Endothelial cell of umbilical vein (primary cell): Measurements from ENCODE around the gene MAP4K2. TPM values are rescaled to one million over a fixed set of nuclear protein-coding genes. Genes with fewer than 3 reads are reported as not detected.

Experiments used
- BruUV-seq: library from RNA; stranded (reverse); fragments of 400-500 nt; replicated peaks from 2 replicates; lab custom pipeline; 2021; lab: Mats Ljungman, UMichigan
- CTCF ChIA-PET: fragments of 300-600, 350-600 bp; sonication (Branson Sonifier 250); formaldehyde crosslinking; loops from one replicate; lab custom pipeline; 2021; ENCODE audit warnings: antibody characterized with exemption, inconsistent platforms; lab: Charles Lee
- POLR2A ChIA-PET: fragments of 300-600, 350-600 bp; sonication (Branson Sonifier 250); formaldehyde crosslinking; loops from one replicate; lab custom pipeline; 2021; ENCODE audit warnings: antibody characterized with exemption, inconsistent platforms; lab: Charles Lee
- DNase-seq: peaks from one replicate; pipeline ENCODE4 v3.0.0-alpha.2; 2011; ENCODE audit warnings: low read depth, low spot score
- FAIRE-seq: peaks from 2 replicates; lab custom pipeline; 2011; peaks lifted over from hg19 to GRCh38; lab: Jason Lieb, UNC
- H2AFZ ChIP-seq: 2 replicates; pipeline ENCODE4 v1.6.0; 2012; ENCODE audit warnings: low read depth, low read length, control low read depth, inconsistent platforms
- H3K27ac ChIP-seq: 2 replicates; pipeline ENCODE4 v1.5.1; 2011; ENCODE audit warnings: low read depth, mild to moderate bottlenecking, control low read depth, low read length, moderate library complexity; ENCODE audit not compliant: insufficient read depth
- H3K27me3 ChIP-seq, 2 experiments: 2 replicates each; pipeline versions ENCODE4 v1.6.0 to v1.6.1; 2011; ENCODE audit warnings: low read length in 2 of 2, mixed read lengths in 1 of 2; ENCODE audit not compliant: control insufficient read depth in 2 of 2, insufficient read depth in 2 of 2
- H3K36me3 ChIP-seq, 2 experiments: 2 replicates in 1 of 2; 3 replicates in 1 of 2; pipeline ENCODE4 v1.5.1; 2011; ENCODE audit warnings: low read length in 2 of 2, mild to moderate bottlenecking in 1 of 2, moderate library complexity in 1 of 2; ENCODE audit not compliant: control insufficient read depth in 2 of 2, insufficient read depth in 2 of 2; ENCODE audit errors: extremely low read depth in 1 of 2
- H3K4me1 ChIP-seq: 3 replicates; pipeline ENCODE4 v1.5.1; 2011; ENCODE audit warnings: mild to moderate bottlenecking, low read length; ENCODE audit not compliant: control insufficient read depth, insufficient read depth; ENCODE audit errors: extremely low read depth
- H3K4me2 ChIP-seq: 2 replicates; pipeline ENCODE4 v1.6.1; 2011; ENCODE audit warnings: low read length, control low read depth, mixed read lengths; ENCODE audit not compliant: insufficient read depth
- H3K4me3 ChIP-seq, 3 experiments: fragments of 200-600 bp in 1 of 3; sonication (generic), shearing (Covaris generic) in 1 of 3; replicated peaks in 1 of 3; 2 replicates each; pipeline ENCODE4 v1.5.1; 2011 to 2016; ENCODE audit warnings: control low read depth in 3 of 3, low read length in 3 of 3, mild to moderate bottlenecking in 2 of 3, inconsistent platforms in 1 of 3, low read depth in 1 of 3, moderate library complexity in 1 of 3; ENCODE audit not compliant: insufficient read depth in 1 of 3
- H3K79me2 ChIP-seq: 2 replicates; pipeline ENCODE4 v1.6.0; 2012; ENCODE audit warnings: low read length, inconsistent platforms; ENCODE audit not compliant: control insufficient read depth, insufficient read depth
- H3K9ac ChIP-seq: replicated peaks from 2 replicates; pipeline ENCODE3; 2011; ENCODE audit warnings: low read length, control low read depth; ENCODE audit not compliant: insufficient read depth; ENCODE audit errors: extremely low read depth
- H3K9me1 ChIP-seq: replicated peaks from 3 replicates; pipeline ENCODE4 v1.6.0; 2011; ENCODE audit warnings: mild to moderate bottlenecking, low read length; ENCODE audit not compliant: control insufficient read depth, insufficient read depth; ENCODE audit errors: extremely low read depth
- H3K9me3 ChIP-seq: replicated peaks from 2 replicates; pipeline ENCODE4 v1.5.1; 2012; ENCODE audit warnings: low read length, inconsistent platforms; ENCODE audit not compliant: control insufficient read depth, insufficient read depth
- H4K20me1 ChIP-seq: replicated peaks from 2 replicates; pipeline ENCODE3; 2011; ENCODE audit warnings: mild to moderate bottlenecking, low read length; ENCODE audit not compliant: control insufficient read depth, insufficient read depth; ENCODE audit errors: extremely low read depth
- CTCF ChIP-seq, 2 donors: IDR thresholded peaks; 1 replicate in 1 of 2; 2 replicates in 1 of 2; pipeline ENCODE4 v1.5.1; 2011; ENCODE audit warnings: low read length in 2 of 2, mild to moderate bottlenecking in 2 of 2, moderate library complexity in 2 of 2, control low read depth in 1 of 2, inconsistent platforms in 1 of 2, low read depth in 1 of 2; ENCODE audit not compliant: insufficient read depth in 1 of 2; ENCODE audit errors: extremely low read depth in 1 of 2
- MAX ChIP-seq: IDR thresholded peaks from 2 replicates; pipeline ENCODE4 v1.6.1; 2011; ENCODE audit not compliant: insufficient read depth, insufficient read length
- dilution Hi-C: fragments of 300-500 bp; cut with MboI; formaldehyde crosslinking; loops from one replicate; pipeline ENCODE4 v1.15.0; 2019; ENCODE audit warnings: low sequenced_read_pairs; ENCODE audit not compliant: extremely low pct_ligation_motif_present
- intact Hi-C: fragments of 100-400 bp; cut with micrococcal nuclease; formaldehyde crosslinking; loops from one replicate; pipeline ENCODE4 v1.10.0; 2022
- polyA plus RNA-seq, 4 experiments: library from polyadenylated mRNA; depleted of rRNA in 3 of 4; stranded (reverse) in 3 of 4; unstranded in 1 of 4; fragments of >200 nt; gene quantifications; 2 replicates each; pipeline versions ENCODE4 v1.2.1 to v1.2.3, GENCODE V29; 2011 to 2012; ENCODE audit warnings: missing spikeins in 1 of 4
- total RNA-seq: library from RNA; stranded (reverse); gene quantifications from 2 replicates; pipeline ENCODE4 v1.2.3, GENCODE V29; 2021

Gene MAP4K2
- total and polyA plus RNA-seq, 2 donors (not counting 3 experiments of a cell fraction or from before 2014, with no cell fraction given) = 43.3 to 44.0 TPM

GRCh38 chr11:64741375-64742086 is 61.5 kb downstream of the MAP4K2 start:
- no peaks in the 10 kb centered on the region for H4K20me1 ChIP-seq
- BruUV-seq = no TSS peak
- H2AFZ ChIP-seq = no peak overlapping the region
- ChIA-PET CTCF (interaction anchor here (0.6 to 1.8 kb wide), 5 partner anchors 8 to 91 kb away, joined by 3 to 14 read pairs (median 6); no protein-coding TSS in a partner anchor), POLR2A (no interaction called here)
- no peak overlapping the region for H3K9ac ChIP-seq
- no peak overlapping the region for H3K4me2 ChIP-seq
- H3K4me3 ChIP-seq = no peak overlapping the region
- peaks cover 13% of the 10 kb centered on the region for H3K4me1 ChIP-seq
- TF ChIP-seq MAX (no peak), CTCF (IDR thresholded peaks at IDR 0.05; ENCODE audit: extremely low read depth in 1 of 2, insufficient read depth in 1 of 2, low read depth in 1 of 2, low read length in 2 of 2) (no peak)
- H3K27me3 ChIP-seq = peaks cover 27 to 32% of the 10 kb centered on the region in 2 experiments
- FAIRE-seq = no peak
- no peaks in the 10 kb centered on the region for H3K36me3 ChIP-seq
- no peaks in the 10 kb centered on the region for H3K79me2 ChIP-seq
- intact Hi-C loops (loop anchor here (1.0 kb wide), 2 partner anchors 53 to 188 kb away; no protein-coding TSS in a partner anchor), dilution Hi-C loops (no loop called here)
- H3K27ac ChIP-seq = no peak overlapping the region
- no peaks in the 10 kb centered on the region for H3K9me3 ChIP-seq
- no peaks in the 10 kb centered on the region for H3K9me1 ChIP-seq
- DNase-seq = no peak

GRCh38 chr11:64739871-64740270 is 63.1 kb downstream of the MAP4K2 start:
- no peak overlapping the region for H2AFZ ChIP-seq
- H3K4me3 ChIP-seq = no peak overlapping the region
- TF ChIP-seq MAX = no peak
- H3K4me1 ChIP-seq = peaks cover 10% of the 10 kb centered on the region
- H4K20me1 ChIP-seq = no peaks in the 10 kb centered on the region
- intact Hi-C loops = no loop called here
- DNase-seq (no peak), FAIRE-seq (no peak)
- ChIA-PET CTCF (interaction anchor here (0.9 to 2.3 kb wide), 5 partner anchors 10 to 89 kb away, joined by 3 to 16 read pairs (median 4); no protein-coding TSS in a partner anchor), POLR2A (no interaction called here)
- no peak overlapping the region for H3K27ac ChIP-seq
- H3K27me3 ChIP-seq = peaks cover 26 to 27% of the 10 kb centered on the region in 2 experiments
- dilution Hi-C loops = no loop called here
- no peaks in the 10 kb centered on the region for H3K9me1 ChIP-seq
- no peaks in the 10 kb centered on the region for H3K9me3 ChIP-seq
- no peaks in the 10 kb centered on the region for H3K36me3 ChIP-seq
- no peaks in the 10 kb centered on the region for H3K79me2 ChIP-seq
- H3K9ac ChIP-seq = no peak overlapping the region
- BruUV-seq = no TSS peak
- H3K4me2 ChIP-seq = no peak overlapping the region
